Activated effector memory CD4-positive, alpha-beta T cell treated with Interleukin-2 at 50 U/mL for 16 hours (primary cell): ENCODE data around the gene PPM1F.

Experiments
- DNase-seq: peaks from one replicate; pipeline ENCODE4 v3.0.0-alpha.2; 2020

The PPM1F gene

DNA sequence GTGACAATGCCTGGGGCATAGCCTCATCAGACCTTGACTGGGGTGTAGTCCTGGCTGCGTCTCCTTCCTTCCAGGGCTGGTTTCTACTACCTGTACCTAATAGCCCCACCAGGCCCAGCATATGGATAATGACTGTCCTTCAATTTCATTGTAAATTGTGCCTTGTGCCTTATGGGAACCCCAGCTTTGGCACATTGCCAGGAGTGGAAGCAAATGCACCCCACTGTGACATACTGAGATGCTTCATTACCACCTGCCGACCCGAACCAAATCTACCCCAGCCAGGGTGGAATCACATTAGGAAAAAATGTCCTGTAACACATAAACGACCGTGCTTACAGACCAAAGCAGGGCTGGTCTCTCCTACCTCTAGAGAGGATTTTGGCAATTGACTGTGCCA, 22.6 kb upstream of the PPM1F start:
- DNase-seq: no peak

DNA sequence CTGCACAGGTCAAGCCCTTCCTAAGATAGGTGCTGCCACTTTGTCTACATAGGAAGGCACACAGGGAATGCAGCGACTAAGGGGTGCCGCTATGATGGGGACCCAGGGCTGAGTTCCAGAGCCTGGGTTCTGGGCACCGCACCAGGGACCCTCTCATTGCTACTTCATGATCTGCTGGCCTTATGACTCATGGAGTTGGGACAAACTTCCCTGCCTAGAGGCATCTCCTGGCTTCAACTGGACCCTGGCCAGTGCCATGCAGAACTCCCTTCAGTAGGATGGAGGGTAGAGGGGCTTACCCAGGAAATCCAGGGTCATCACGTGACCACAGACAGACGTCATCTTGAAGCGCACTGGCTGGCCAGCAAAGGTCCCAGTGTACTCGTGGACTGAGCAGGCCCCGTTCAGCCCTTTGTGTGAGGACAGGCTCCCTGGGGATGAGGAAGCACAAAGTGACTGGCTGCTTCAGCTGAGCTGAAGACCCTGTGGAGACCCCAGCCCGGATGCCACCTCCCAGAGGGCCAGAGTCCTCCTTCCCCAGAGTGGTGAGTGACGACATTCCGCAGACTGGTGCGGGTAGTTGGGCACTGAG, 21.5 kb upstream of the PPM1F start:
- DNase-seq: no peak

DNA sequence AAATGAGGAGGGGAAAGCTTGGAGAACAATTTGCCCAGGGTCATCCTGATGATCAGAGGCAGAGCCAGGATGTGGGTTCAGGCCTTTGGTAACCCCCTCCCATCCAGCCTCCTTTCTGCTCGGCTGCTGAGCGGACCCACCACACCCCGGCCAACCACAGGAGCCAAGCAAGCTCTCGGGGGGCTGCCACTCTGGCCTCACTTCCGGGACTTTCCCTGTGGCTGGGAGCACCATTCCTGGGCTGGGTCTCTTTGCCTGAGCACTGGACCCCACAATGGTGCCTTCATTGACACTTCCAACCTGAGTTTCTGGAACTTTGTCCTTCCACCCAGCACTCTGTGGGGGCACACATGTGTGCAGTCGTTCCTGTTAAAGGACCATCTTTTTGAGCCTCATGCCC, 20.2 kb upstream of the PPM1F start:
- DNase-seq: no peak

DNA sequence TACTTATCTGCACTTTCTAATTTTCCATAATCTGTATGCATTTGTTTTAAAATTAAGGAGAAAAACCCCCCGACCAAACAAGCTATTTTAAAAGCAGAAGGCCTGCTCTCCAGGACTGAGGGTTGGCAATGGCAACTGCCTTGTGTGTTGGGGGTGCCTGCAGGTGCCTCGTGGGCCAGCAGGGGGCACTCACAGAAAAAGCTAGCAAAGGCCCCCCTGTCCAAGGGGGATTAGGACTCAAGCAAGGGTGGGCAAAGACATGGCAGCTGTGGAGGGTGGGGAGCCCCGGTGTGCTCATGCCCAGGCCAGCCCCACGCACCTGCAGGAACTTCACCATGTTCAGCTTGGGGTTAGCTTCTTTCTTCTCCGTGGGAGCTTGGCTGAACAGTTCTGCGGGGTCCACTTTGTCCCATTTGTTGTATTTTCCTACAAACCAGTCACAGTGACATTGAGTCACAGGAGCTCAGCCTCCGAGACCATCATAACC, 19.7 kb upstream of the PPM1F start:
- no peak for DNase-seq

DNA sequence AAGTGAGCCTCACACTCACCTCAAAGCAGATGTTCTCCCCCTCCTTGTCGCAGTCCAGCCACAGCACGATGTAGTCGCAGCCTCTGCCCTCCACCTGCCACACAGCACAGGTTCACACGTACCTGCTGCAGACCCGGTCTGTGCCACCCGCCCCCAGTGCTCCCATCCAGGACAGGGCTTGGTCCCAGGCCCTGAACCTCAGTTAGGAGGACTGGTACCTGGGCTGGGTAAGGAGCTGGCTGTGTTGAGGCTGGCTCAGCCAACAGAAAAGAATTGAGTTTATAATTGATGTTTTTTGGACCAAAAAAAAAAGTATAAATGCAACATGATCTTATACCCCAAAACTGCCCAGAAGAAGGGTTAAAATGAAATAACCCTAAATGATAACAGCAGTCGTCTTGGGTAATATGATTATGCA, 19.2 kb upstream of the PPM1F start:
- no peak for DNase-seq

DNA sequence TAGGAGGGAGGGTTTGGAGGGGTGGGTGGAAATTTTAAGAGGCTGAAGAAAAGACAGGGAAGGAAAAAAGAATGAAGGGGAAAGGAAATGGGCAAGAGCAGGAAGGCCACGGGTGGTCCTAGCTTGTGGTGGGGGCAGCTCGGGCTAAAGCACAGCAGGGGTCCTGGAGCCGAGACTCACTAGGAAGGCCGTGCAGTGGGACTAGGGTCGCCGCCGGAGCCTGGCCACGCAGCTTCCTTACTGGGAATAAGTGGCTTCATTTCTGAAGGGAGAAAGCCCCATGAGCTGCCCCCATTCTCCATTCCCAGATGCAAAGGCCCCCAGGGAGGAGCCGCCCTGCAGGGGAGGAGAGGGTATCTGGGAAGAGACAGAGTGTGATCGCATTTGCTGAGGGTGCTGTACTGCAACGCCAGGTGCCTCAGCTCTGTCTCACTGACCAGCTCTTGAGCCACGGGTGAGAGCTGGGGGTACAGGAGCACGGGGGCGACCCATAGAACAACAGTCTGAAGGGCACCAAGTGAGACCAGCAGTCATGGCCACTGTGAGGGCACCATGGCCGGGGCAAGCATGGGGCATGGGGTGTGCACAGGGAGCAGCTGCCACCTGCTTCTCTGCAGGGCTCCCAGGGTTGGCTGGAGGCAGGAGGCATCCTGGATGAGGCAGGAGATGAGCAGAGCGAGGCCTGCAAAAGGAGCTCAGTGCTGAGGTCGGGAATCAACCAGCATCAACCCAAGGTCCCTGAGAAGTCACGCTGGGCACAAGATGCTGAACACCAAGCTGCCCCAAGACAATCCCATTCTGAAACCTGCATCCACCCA, 18.4 kb upstream of the PPM1F start:
- no peak for DNase-seq

DNA sequence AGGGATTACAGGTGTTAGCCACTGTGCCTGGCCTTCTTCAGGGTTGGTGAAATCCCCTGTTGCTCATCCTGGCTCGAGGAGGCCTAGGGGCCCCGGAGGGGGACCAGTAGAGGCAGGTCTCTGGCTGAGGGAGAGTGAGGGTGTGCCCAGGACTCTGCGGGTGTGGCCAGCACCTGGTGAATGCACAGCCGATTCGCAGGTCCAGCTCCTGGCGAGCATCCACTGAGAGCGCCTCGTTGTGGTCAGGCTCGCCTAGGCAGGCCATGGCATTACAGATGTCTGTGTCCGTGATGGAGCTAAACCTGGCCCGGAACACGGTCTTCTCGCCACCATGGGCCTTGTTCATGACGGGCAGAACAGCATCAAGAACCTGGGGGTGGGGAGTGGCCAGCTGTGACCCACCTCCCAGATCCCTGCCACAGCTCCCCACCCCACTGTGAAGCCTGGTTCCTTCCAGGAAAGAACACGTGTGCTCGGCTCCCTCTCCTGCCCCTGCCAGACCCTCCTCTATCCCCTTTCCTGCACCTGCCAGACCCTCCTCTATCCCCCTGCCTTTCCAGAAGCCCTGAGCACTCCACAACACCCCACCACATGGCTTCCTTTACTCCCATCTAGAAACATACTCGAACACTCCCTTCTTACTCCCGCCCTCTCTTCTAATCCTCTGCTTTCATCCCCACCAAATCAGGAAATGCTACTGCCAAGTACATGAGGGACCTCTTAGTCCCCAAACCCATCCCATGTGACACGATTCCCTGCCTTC, 17.6 kb upstream of the PPM1F start:
- DNase-seq: no peak

DNA sequence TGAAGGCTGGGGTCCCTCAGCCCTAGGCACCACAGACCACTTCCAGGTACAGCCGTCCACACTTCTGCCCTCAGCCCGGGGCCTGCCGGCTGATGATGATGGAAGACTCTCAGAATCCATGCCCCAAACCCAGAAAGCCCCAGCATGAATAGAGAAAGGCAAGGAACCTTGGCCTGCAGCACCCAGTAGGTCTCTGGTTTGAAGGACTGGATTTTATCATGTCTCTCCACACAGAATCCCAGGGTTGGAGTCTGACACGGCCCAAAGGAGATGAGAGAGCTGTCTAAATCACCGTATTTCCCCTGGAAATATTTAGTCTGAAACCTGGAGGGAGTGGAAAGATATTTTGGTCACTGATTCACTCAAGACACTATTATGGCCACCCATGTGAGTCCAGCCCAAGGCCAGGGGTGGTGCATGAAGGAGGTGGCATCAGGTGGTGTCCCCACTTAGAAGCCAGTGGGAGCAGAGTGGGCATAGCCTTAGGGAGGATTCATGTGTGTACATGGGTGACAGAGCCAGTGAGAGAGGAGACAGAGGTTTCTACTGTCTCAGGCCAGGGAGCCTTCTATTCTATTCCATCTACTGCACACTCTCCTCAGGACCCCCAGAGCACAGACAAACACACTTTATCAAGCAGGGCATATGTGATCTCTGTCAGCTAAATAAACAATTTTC, 15.9 kb upstream of the PPM1F start:
- no peak for DNase-seq

DNA sequence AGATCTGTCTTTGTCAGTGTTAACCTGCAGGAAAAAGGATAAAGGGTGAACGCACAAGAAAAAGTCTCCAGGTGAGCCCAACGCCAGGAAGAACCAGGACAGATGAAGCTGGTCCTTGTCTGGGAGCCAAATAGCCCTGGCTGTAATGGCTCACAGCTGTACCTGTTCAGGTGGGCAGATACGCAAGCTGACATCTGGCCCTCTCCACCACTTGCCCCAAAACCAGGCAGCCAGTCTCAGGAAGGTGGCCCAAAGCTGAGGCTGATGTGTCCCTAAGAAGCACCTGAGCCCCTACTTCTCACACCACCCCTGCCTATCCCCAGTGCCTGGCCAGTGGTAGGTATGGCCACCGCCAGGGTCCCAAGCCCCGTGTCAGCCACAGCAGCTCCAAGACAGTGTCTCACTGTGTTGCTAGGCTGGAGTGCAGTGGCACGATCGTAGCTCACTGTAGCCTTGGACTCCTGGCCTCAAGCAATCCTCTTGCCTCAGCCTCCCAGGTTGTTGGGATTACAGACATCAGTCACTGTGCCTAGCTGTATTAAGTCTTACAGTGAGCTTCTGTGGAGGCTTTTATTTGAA, 15.1 kb upstream of the PPM1F start:
- no peak for DNase-seq

DNA sequence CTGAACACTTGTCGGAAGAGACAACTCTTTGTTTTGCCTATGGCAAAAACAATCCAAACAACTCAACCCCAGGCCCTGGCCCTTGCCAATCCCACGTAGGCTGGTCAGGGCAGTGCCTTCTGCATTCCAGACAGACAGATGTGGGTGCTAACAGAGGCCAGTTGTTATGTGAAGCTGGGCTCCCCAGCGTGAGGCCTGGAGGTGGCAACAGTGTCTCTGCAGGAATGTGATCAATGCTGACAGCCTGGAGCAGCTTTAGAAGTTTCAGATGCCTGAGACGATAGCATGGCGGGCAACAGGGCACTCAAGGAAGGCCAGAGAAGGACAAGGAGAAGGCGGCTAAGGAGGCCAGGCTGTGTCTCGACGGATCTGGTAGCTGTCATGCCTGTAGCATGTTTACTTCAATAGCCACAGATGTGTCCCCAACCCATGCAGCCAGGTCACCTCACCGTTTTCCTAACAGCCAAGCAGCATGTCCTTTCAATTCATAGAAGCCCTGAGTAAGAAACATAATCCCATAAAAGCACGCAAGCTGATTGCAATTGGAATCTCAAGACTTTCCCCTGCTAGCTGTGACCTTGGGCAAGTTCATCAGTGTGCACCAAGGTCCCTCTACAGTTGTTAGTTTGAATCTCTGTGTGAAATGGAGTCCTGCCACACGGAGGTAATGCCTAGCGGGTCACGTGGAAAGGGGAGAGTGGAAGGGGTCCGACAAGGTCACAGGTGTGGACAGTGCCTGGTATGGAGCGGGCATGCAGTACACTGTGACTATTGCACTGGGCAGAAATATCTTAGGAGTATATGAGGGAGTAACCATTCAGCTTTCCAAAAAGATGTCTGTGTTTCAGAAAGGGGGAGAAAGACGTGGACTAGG, 14.2 kb upstream of the PPM1F start:
- no peak for DNase-seq

DNA sequence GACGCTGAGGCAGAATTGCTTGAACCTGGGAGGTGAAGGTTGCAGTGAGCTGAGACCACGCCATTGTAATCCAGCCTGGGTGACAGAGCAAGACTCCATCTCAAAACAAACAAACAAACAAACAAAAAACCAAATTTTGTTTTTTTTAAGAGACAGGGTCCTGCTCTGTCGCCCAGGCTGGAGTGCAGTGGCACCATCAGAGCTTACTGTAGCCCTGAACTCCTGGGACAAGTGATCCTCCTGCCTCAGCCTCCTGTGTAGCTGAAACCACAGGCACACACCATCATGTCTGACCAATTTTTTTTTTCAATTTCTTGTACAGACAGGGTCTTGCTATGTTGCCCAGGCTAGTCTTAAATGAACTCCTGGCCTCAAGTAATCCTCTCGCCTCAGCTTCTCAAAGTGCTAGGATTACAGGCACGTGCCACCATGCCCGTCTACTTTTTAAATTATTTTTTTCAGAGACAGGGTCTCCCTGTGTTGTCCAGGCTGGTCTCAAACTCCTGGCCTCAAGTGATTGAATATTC, 13.2 kb upstream of the PPM1F start:
- DNase-seq: no peak

DNA sequence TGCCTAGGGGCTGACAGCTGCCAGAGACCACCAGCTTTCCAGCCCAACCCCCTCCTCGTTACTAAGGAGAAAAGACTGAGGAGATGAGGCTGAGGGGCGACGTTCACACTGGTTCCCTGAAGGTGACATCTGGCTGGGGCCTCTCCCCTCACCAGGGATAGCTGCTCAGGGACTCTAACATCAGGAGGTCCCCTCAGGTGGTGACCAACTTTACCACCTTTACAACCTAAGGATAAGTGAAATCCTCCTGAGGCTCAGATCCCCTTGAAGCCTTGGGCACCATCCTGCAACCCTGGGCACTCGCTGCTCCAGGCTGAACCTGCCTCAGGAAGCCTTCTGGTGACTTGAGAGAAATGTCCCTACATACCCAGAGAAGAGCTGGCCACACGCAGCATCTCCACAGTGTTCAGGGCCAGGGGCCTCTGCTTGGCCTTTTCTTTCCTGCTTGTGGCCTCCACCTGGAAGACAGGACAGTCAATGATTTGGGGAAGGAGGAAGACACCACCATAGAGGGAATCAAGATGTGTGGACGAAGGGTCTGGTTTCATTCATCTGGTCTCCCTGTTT, 12.4 kb upstream of the PPM1F start:
- DNase-seq: no peak

DNA sequence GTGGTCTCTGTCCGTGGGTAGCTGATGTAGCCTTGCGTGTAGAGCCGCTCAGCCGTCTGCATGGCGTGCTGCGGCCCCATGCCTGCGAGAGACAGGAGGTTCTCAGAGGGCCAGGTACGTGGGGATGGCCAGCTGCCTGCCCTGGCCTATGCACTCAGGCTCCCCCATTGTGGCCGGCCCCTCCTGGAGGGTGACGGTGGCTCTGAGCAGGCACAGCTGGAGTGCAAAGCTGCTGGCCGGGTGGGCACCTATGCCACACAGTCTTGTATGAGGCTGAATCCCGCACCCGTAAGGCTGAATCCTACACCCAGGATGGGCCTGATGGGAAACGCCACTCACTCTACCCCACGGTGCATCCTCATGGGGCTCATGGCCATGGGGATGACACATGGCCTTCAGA, 11.6 kb upstream of the PPM1F start:
- DNase-seq: no peak

DNA sequence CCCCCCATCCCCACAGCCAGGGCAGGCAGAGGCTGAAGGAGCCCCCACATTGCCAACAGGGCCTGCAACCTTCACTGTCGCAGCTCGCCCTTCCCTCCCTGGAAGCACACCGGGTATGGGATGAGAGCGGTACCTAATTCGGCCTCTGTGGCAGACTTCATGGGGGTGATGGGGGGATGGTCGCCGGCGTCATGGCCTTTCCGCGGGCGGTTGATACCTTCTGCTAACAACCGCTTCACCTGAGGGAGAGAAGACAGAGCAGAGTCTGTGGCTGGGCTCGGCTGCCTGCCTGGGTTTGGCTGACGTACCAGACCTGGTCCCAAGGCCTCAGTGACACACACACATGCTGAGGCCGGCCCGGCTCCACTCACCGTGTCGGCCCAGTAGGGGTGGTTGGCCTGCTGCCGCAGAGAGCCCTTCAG, 11.2 kb upstream of the PPM1F start:
- DNase-seq: no peak

DNA sequence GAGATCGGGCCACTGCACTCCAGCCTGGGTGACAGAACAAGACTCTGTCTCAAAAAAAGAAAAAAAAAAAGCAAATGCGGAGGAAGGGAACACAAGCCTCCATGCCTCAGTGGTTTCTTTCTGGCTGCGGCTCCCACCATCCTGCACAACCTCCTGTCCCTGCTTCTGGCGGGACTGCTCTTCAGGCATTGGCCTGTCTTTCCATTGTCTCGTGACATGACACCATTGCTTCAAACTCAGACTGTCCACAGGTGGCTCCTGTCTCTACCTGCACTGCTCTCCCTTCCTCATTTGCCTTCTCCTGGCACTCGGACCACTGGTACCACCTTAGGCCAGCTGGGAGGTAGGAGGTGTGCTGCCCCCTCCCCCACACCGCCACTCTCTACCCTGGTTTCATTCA, 10.6 kb upstream of the PPM1F start:
- no peak for DNase-seq

DNA sequence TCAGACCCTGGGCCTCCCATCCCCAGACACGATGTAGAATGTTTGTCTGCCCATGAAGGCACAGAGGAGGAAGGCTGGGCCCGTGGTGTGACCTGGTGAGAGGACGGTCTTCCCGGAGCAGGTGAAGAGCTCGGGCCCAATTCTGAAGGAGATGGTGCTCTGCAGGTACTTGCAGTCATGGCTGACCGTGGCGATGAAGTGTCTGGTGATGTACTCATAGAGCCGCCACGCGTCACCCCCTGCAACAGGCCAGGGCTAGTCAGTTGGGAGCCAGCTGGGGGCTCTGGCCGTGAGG, 10.0 kb upstream of the PPM1F start:
- DNase-seq: no peak

DNA sequence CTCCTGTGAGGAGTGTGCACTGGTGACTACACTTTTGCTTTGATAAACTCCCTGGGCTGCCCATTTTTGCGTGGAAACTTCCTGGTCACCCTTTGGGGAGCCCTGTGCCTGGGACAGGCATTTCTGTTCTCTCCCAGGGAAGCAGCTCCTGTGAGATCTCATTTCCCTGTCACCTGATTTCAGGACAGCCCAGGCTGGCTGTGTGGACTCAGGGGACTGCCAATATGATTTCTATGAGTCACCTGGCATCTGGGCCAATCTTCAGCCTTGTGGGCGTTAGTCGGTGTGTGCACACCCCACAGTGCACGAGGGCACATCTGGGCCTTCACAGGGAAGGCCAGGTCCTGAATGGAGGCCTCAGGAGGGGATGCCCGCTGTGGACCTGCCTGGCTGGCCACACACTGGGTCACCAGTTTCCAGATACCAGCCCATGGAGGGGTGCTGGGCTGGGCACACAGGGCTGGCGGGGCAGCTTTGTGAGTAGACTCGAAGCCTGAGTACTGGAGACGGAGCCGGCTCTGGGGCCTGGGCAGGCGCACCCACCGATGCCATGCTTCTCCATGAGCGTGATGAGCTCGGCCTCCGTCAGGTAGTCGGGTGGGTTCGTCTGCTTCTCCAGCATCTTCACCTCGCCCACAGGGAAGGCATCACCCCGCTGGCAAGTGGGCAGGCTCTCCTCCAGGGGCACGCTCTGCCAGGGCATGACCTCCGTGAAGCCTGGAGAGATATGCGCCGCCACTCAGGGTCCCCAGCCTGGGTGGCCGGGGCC, 9.4 kb upstream of the PPM1F start:
- DNase-seq: no peak

DNA sequence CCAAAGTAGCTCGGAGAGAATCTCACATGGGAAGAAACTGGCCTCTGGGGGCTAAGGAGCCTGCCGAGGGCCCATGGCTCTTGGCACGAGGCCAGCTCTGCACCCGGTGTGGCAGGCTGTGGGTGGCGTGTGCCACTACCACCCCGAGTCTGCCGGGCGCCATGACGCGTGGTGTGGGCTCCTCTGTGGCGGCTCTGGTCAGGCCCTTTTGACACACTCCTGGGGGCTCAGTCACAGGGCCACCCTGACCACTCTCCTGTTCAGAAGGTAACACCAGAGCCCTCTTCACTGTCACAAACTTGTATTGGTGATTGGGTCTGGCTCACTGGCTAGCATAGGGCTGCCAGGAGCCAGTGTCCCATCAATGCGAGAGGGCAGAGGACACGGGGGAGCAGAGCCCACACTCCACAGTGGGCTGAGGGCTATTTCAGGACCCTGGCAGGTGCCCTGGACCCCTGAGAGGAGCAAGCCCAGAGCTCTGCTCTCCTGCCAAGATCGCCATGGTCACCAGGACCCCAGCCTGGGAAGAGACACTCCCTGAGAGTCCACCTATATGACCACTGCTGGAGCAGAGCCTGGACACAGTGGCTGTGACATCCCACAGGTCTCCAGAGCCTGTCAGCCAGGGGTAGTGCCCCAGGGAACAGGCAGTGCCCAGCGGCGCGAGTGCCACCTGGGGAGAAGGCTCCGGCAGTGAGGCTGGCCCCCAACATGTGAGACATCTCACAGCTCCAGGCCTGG, 8.6 kb upstream of the PPM1F start:
- no peak for DNase-seq

DNA sequence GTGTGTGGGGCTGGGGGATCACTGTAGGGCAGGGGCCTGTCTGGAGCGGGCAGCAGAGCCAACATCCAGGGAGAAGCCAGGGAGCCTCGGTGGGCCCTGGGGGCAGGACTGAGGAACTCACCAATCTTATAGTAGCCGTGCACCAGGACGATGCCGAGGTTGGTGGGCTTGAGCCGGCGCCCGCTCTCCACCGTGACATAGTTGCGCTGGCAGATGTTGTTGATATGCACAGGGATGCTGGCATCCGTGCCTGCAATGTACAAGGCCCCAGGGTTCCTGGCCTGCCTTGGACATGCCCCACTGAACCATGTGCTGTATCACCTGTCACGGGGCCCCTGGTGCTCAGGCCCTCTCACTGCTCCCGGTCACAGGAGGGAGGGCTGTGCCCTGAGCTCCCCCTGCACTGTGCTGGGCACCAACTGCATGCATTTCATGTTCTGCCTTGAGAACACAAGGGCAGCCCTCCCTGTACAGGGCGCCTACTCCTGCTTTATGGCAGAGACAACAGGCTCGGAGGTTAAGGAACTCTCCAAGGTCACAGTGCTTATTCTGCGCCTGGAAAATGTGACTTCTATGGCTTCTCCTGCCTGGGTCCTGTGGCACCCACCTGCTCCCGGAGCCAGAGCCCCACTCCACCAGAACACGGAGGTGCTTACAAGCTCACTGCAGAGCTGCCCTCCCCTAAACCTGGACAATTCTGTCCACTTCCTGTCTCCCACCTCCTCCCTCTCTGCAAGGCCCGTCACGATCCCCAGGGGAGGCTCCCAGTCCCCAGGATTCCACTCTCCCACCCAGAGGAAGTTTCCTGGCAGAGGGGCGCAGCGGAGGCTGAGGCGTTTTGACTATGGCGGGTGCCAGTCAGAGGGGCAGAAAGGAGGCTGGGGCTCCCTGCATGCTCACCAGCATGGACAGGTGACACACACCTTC, 7.8 kb upstream of the PPM1F start:
- DNase-seq: no peak
